ENCODE measurements around the gene ZNF486. TPM values are rescaled to one million over a fixed set of nuclear protein-coding genes. Genes with fewer than 3 reads are reported as not detected.
"Not testable (repeated sequence)": the region's sequence is repeated elsewhere in the genome, so short reads cannot be mapped to it uniquely, and the experiment has no call there.

Gene ZNF486
- total and polyA plus RNA-seq, 2 experiments from 2014 or later, result 1.8 to 14.7 TPM

DNA sequence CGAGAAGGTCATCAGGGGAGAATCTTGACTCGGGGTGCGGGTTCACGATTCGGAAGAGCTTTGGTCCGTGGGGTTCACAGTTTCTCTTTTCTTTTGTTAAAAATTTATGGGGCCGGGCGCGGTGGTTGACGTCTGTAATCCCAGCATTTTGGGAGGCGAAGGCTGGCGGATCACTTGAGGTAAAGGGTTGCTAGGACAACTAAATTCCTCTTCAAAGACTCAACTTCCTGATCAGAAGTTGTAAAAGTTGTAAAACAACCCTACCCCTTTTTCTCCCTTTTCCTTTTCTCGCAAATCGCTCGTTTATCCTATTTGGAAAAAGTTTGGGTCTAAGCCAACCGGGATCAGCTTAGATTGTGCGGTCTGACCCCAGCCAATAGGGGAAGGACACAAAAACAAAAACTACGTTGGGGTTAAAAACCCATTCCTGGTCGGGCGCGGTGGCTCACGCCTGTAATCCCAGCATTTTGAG, 673 bp downstream of the ZNF486 start:
- H3K27me3 ChIP-seq, result no peaks in the 10 kb centered on the region
- TF ChIP-seq EZH2 (IDR thresholded peaks at IDR 0.05; ENCODE audit: borderline replicate concordance) (no peak), EZH2phosphoT487 (IDR thresholded peaks at IDR 0.05; ENCODE audit: low read depth, severe bottlenecking, unreplicated experiment) (no peak)
- TF ChIP-seq, protein P1, sequence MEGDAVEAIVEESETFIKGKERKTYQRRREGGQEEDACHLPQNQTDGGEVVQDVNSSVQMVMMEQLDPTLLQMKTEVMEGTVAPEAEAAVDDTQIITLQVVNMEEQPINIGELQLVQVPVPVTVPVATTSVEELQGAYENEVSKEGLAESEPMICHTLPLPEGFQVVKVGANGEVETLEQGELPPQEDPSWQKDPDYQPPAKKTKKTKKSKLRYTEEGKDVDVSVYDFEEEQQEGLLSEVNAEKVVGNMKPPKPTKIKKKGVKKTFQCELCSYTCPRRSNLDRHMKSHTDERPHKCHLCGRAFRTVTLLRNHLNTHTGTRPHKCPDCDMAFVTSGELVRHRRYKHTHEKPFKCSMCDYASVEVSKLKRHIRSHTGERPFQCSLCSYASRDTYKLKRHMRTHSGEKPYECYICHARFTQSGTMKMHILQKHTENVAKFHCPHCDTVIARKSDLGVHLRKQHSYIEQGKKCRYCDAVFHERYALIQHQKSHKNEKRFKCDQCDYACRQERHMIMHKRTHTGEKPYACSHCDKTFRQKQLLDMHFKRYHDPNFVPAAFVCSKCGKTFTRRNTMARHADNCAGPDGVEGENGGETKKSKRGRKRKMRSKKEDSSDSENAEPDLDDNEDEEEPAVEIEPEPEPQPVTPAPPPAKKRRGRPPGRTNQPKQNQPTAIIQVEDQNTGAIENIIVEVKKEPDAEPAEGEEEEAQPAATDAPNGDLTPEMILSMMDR (IDR thresholded peaks at IDR 0.05; ENCODE audit: poor library complexity), result no peak
- H3K4me3 ChIP-seq, result peak overlapping the region; percentile 65
- H3K4me2 ChIP-seq, result peak overlapping the region; percentile 80
- H4K20me1 ChIP-seq (ENCODE audit: insufficient read depth, poor library complexity, severe bottlenecking), result no peaks in the 10 kb centered on the region
- no peak for DNase-seq (ENCODE audit: low spot score)
- H3K27ac ChIP-seq, result peak overlapping the region; percentile 83
- H2AFZ ChIP-seq, result peak overlapping the region; percentile 47
- H3K4me1 ChIP-seq (ENCODE audit: insufficient read depth), result peaks cover 8% of the 10 kb centered on the region
- peaks cover 47% of the 10 kb centered on the region for H3K79me2 ChIP-seq
- H3K9me3 ChIP-seq (ENCODE audit: low read depth), result no peaks in the 10 kb centered on the region
- 7% methylated on average over 22 of the region's 22 CpGs for WGBS (ENCODE audit: low lambda C conversion rate, missing lambda C conversion rate)
- no peaks in the 10 kb centered on the region for H3K9me2 ChIP-seq (replicated peaks; ENCODE audit: insufficient read depth)
- no peaks in the 10 kb centered on the region for H3K36me3 ChIP-seq (replicated peaks; ENCODE audit: insufficient read depth, low read depth)

DNA sequence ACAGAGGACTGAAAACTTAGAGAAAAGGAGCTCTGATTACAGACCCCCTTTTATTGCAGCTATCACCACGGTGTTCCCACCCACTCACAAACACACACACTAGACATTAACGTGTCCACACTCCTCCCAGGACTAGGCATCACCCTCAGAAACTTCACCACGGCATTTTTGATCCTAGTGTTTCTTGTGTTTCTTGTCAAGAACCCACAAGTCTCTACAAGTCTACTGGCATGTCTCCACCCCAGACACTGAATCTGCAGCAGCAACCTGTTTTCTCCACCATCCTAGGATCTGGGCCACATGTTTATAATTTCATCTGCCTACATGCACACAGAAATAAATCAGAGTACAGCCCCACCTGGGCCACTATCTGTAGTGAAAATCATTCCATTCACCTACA, 4.3 kb downstream of the ZNF486 start:
- TF ChIP-seq, protein P1 (IDR thresholded peaks at IDR 0.05; ENCODE audit: poor library complexity), result no peak
- no peak for TF ChIP-seq EZH2phosphoT487 (IDR thresholded peaks at IDR 0.05; ENCODE audit: low read depth, severe bottlenecking, unreplicated experiment)
- Histone ChIP-seq H4K20me1 (ENCODE audit: insufficient read depth, poor library complexity, severe bottlenecking) (no peaks in the 10 kb centered on the region), H3K79me2 (peaks cover 69% of the 10 kb centered on the region), H3K9me2 (replicated peaks; ENCODE audit: insufficient read depth) (no peaks in the 10 kb centered on the region), H3K4me1 (ENCODE audit: insufficient read depth) (peaks cover 8% of the 10 kb centered on the region), H3K27me3 (no peaks in the 10 kb centered on the region), H3K4me3 (no peak overlapping the region), H3K9me3 (ENCODE audit: low read depth) (no peaks in the 10 kb centered on the region), H2AFZ (no peak overlapping the region), H3K4me2 (no peak overlapping the region), H3K27ac (no peak overlapping the region), H3K36me3 (replicated peaks; ENCODE audit: insufficient read depth, low read depth) (peaks cover 6% of the 10 kb centered on the region)
- 75% methylated on average over 3 of the region's 3 CpGs for WGBS (ENCODE audit: low lambda C conversion rate, missing lambda C conversion rate)
- DNase-seq (ENCODE audit: low spot score), result no peak

DNA sequence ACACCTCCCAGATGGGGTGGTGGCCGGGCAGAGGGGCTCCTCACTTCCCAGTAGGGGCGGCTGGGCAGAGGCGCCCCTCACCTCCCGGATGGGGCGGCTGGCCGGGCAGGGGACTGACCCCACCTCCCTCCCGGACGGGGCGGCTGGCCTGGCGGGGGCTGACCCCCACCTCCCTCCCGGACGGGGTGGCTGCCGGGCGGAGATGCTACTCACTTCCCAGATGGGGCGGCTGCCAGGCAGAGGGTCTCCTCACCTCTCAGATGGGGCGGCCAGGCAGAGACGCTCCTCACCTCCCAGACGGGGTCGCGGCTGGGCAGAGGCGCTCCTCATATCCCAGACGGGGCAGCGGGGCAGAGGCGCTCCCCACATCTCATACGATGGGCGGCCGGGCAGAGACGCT, 8.8 kb downstream of the ZNF486 start:
- not testable (repeated sequence) for H3K4me2 ChIP-seq; H3K9me3 ChIP-seq (ENCODE audit: low read depth); H3K4me3 ChIP-seq; H3K27ac ChIP-seq; H3K9me2 ChIP-seq (replicated peaks; ENCODE audit: insufficient read depth); H4K20me1 ChIP-seq (ENCODE audit: insufficient read depth, poor library complexity, severe bottlenecking); DNase-seq (ENCODE audit: low spot score); H3K27me3 ChIP-seq; H2AFZ ChIP-seq; H3K36me3 ChIP-seq (replicated peaks; ENCODE audit: insufficient read depth, low read depth); H3K4me1 ChIP-seq (ENCODE audit: insufficient read depth)
- H3K79me2 ChIP-seq, result peaks cover 62% of the 10 kb centered on the region
- 97% methylated on average over 14 of the region's 28 CpGs for WGBS (ENCODE audit: low lambda C conversion rate, missing lambda C conversion rate)

DNA sequence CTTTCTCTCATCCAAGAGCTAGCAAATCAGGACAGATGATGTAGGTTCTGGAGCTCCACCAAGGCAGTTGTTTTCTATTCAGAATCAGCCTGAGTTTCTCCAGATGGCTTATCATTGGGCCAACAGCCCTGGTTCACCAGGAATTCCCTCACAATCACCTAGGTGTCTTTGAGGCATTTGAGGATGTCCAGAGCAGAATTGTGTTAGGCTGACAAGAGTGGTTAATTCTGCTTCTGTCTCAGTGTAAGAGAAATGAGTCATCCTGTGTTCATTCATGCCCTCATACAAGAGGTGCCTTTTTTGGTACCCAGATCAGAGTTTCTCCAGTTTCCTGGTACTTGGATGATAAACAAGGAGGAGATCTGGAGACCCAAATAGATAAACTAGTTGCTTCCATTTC, 12.9 kb downstream of the ZNF486 start:
- not testable (repeated sequence) for H3K36me3 ChIP-seq (replicated peaks; ENCODE audit: insufficient read depth, low read depth); H3K4me1 ChIP-seq (ENCODE audit: insufficient read depth); H2AFZ ChIP-seq; H3K27ac ChIP-seq; DNase-seq (ENCODE audit: low spot score); H3K27me3 ChIP-seq; H3K4me3 ChIP-seq; H4K20me1 ChIP-seq (ENCODE audit: insufficient read depth, poor library complexity, severe bottlenecking); H3K9me2 ChIP-seq (replicated peaks; ENCODE audit: insufficient read depth); H3K9me3 ChIP-seq (ENCODE audit: low read depth); H3K4me2 ChIP-seq
- peaks cover 43% of the 10 kb centered on the region for H3K79me2 ChIP-seq
